GM18505 (cell line): ENCODE data around the gene ACTN3.

Experiments used
- ATAC-seq: cut with Tn5 transposase; IDR thresholded peaks from one replicate; pipeline ENCODE4 v1.9.1; 2021; ENCODE audit not compliant: unreplicated experiment
- POLR2A ChIP-seq: IDR thresholded peaks from 4 replicates; pipeline ENCODE4 v1.6.1; 2011; ENCODE audit warnings: borderline replicate concordance; ENCODE audit not compliant: insufficient read depth, insufficient read length; ENCODE audit errors: extremely low read depth

ACTN3 gene

DNA sequence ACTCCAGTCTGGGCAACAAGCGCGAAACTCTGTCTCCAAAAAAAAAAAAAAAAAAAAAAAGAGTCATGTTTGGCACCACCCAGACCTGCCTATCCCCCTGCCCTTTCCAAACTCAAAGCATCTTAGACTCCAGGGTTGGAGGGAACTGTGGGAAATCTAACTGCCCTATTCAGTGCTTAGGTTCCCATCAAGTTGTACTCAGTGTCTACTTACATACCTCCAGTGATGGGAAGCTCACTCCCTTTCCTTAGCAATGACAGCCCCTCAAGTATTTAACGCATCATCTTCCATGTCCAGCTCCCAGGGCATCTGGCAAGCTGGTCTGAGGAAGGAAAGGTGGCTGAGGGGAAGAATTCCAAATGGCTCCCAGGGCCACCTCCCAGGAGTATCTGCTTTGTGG, 3.0 kb downstream of the ACTN3 start:
- no peak for TF ChIP-seq POLR2A
- no peak for ATAC-seq

DNA sequence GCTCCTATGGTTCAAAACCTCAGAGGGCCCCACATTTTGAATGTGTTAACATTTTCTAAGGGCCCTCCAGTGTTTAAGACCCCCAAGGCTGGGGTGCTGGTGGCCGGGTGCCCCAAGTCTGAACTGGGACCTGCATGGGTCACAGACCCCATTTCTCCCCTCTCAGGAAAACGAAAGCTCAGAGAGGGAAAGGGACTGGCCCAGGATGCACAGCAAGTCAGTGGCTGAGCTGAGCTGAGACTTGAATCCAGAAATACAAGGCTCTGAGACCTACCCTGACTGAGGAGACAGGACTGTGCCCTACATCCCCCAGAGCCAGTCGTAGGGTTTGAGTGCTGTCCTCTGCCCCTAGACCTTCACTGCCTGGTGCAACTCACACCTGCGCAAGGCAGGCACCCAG, 4.2 kb downstream of the ACTN3 start:
- TF ChIP-seq POLR2A: no peak
- ATAC-seq: no peak

DNA sequence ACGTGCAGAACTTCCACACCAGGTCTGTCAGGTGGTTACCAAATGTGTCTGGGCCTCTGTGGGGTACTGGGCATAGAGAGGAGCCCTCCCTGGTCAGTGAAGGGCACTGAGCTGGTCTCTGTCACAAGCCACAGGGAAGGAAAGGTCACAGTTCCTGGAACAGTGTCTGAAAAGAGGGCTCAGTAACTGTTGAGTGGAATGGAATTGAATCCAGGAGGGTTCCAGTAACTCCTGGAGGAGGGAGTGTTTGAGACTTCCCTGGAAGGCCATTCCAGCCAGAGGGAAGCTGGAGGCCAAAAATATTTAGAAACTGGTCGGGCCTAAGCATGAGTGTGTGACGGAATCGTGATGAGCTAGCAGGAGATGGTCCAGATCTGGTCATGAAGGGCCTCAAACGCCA, 7.9 kb downstream of the ACTN3 start:
- TF ChIP-seq POLR2A: no peak
- ATAC-seq: no peak

DNA sequence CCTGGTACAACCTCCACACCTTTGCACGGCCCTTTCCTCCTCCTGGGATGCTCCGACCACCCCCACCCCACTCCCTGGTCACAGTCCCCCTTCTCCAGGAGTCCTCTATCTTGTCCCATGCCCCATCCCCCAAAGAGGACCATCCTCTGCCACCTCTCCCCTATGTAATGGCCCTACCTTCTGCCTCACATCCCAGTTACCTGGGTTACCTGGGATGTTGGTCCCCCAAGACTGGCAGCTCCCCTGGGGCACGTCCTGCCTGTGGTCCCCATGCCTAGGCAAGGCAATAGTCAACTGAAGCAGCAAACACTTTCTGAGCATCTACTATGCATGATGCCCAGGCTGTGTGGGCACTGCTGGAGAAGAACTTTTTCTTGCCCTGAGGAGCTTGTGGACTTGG, 8.7 kb downstream of the ACTN3 start:
- no peak for TF ChIP-seq POLR2A
- no peak for ATAC-seq

DNA sequence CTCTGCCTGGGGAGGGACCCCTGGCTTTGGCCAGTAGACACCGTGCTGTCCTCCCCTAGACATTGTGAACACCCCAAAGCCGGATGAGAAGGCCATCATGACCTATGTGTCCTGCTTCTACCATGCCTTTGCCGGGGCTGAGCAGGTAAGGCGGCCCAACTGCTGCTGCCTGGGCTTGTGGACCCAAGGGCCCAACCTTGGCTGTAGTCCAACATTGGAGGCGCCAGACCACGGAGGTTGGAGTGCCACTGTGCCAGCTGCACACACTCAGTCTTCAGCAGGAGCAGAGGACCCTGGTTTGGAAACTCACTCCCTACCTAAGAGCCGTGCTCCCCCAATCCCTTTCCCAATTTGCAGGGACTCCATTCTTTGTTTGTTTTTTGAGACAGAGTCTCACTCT, 9.4 kb downstream of the ACTN3 start:
- no peak for TF ChIP-seq POLR2A
- no peak for ATAC-seq

DNA sequence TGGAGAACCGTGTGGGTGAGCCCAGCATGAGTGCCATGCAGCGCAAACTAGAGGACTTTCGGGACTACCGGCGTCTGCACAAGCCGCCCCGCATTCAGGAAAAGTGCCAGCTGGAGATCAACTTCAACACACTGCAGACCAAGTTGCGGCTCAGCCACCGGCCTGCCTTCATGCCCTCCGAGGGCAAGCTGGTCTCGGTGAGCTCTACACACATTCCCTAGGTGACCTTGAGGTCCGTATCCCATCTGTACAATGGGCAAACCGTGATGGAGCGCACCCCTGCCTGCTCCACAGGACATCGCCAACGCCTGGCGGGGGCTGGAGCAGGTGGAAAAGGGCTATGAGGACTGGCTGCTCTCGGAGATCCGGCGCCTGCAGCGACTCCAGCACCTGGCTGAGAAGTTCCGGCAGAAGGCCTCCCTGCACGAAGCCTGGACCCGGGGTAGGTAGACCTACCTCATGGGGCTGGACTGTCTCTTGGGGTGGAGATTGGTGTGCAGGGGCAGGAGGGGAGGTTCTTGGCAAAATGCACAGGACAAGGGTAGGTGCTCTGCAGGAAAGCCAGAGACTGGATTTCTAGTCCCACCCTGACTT, 11.1 kb downstream of the ACTN3 start:
- ATAC-seq: no peak
- TF ChIP-seq POLR2A: no peak

DNA sequence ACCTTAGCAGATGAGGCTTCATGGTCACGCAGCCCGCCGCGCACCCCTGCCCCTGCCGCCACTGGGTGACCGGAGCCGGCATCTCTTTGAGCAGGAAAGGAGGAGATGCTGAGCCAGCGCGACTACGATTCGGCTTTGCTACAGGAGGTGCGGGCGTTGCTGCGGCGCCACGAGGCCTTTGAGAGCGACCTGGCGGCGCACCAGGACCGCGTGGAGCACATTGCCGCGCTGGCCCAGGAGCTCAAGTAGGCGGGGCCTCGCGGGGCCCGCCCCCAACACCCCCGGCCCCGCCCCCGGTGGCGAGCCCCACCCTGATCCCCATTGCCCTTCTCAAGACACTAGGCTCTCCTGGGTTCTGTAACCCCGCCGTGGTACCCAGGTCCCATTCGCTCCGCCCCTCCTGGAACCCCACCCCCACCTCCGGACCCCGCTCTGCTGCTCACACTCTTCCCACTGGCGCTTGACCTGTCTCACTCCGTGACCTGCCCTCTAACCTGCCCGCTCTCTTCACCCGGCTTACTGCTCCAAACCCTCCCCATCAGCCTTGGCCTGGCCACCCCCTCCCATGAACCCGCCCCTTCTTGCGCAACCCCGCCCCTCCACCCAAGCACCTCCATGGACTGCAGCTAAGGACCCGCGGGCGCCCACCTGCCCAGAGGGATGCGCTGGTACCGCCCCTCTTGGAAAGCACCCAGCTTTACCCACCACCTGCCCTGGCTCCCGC, 12.6 kb downstream of the ACTN3 start:
- no peak for ATAC-seq
- TF ChIP-seq POLR2A: no peak

DNA sequence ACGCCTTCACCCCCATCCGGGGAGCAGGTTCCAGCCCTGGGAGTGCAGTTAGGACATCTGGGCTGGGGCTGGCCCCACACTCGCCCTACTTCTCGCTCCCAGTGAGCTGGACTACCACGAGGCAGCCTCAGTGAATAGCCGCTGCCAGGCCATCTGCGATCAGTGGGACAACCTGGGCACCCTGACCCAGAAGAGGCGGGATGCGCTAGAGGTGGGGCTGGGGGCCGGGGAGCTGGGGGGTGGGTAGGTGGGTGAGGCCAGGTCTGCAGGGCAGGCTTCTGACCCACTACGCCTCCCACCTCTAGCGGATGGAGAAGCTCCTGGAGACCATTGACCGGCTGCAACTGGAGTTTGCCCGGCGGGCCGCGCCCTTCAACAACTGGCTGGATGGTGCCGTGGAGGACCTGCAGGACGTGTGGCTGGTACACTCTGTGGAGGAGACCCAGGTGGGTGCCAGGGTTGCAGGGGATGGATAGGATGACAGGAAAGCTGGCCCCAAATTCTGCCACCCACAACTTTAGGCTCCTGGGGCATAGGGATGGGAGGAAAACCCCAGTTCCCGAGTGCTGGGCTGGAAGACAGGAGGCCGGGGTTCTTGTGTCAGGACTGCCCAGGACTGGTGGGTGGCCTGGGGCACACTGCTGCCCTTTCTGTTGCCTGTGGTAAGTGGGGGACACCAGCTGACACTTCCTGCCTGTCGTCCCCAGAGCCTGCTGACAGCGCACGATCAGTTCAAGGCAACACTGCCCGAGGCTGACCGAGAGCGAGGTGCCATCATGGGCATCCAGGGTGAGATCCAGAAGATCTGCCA, 13.4 kb downstream of the ACTN3 start:
- ATAC-seq: no peak

DNA sequence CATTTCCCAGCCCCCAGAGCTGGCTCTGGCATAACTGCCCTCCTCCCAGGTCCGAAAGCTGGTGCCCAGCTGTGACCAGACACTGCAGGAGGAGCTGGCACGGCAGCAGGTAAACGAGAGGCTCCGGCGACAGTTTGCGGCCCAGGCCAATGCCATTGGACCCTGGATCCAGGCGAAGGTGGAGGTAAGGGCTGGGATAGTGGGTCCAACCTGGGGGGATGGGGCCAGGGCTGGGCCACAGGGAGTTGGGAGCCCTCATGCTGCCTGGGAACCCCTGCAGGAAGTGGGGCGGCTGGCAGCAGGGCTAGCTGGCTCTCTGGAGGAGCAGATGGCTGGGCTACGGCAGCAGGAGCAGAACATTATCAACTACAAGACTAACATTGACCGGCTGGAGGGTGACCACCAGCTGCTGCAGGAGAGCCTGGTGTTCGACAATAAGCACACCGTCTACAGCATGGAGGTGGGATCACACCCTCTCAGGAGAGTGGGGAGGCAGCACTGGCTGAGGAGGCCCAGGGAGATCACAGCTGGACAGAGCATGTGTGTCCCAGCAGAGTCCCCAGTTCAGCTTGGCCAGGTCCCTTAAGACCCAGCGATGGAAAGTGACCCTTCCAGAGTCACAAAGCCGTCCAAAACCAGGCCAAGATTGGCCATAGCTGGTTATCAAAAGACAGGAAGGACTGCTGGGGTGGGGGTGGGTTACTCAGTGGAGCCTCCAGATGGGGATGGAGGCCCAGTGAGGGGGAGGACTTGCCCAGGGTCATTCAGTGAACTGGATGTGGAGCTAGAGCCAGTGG, 14.7 kb downstream of the ACTN3 start:
- no peak for ATAC-seq
- no peak for TF ChIP-seq POLR2A

More for the DNA sequence above, 13.4 kb downstream of the ACTN3 start:
- TF ChIP-seq POLR2A: no peak

DNA sequence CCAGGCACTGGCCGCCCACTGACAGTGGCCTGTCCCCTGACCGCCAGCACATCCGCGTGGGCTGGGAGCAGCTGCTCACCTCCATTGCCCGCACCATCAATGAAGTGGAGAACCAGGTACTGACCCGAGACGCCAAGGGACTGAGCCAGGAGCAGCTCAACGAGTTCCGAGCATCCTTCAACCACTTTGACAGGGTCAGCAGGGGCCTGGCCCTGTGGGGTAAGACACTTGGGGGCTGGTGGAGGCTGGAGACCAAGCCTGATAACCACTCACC, 15.2 kb downstream of the ACTN3 start:
- no peak for ATAC-seq
- no peak for TF ChIP-seq POLR2A

DNA sequence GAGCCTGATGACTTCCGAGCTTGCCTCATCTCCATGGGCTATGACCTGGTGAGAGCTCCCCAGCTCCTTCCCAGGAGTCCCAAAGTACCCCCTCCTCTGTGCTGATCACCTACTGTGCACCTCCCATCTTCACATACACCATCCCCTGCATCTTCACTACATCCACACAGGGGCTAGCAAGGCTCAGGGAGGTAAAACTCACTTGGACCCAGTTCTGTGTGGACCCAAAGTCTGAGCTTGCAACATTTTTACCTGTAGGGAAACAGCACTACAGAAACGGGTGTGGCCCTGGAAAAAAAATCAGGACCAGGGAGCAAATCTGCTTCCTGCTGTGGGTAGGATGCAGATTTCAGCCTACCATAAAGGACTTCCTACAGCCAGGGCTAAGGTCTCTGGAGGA, 15.6 kb downstream of the ACTN3 start:
- no peak for TF ChIP-seq POLR2A

DNA sequence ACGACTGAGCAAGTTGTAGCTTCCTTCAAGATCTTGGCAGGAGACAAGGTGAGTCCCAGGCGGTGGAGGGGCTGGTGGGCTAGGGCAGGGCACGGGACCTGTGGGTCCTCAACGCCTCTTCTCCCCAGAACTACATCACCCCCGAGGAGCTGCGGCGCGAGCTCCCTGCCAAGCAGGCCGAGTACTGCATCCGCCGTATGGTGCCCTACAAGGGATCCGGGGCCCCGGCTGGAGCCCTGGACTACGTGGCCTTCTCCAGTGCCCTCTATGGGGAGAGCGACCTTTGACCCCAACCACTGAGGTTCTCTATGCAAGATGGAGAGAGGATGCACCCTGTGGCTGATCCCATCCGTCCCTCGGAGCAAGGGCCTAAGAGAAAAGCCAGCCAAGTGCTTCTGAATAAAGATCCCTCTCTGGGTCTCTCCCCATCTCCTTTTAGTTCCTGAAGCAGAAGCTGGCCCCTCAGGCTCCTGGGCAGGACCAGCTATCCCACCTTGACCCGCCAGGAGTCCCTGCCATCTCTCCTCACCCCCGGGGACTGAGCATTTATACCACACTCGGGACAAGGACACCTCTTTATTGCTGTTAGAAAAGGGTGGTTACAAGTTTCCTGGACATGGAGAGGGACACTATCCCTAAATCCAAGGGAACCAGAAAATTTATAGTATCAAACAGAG, 16.3 kb downstream of the ACTN3 start:
- TF ChIP-seq POLR2A: no peak
- ATAC-seq: no peak

More for the DNA sequence above, 15.6 kb downstream of the ACTN3 start:
- no peak for ATAC-seq

DNA sequence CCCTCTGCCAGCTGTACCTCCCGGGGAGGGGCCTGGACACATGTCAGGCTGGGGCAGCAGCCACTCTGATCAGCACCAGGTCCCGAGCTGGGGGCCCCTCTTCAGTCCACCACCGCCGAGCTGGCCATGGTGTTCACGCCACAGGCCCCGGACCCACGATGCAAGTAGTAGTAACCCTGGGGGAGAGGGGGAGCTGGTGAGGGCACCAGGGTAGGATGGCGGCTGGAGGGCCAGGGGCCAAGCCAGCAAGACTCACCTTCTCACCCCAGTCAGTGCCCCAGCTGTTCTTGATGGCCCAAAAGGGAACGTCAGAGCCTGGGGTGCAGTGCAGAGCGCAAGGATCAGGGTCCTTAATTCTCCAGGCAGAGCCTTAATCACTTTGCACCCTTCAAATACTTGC, 17.1 kb downstream of the ACTN3 start:
- no peak for TF ChIP-seq POLR2A
- no peak for ATAC-seq
